HG03103 (cell line): ENCODE measurements around the gene ATP8A2.
"Not testable (repeated sequence)": the region's sequence is repeated elsewhere in the genome, so short reads cannot be mapped to it uniquely, and the experiment has no call there.

Experiments
- ATAC-seq: cut with Tn5 transposase; IDR thresholded peaks from one replicate; pipeline ENCODE4 v1.9.1; 2021; ENCODE audit warnings: low read depth; ENCODE audit not compliant: unreplicated experiment

Gene ATP8A2

GRCh38 chr13:25371875-25372283, at the start of gene ATP8A2:
Gene ATP8A2 (plus strand): TSS chr13:25371974. CDS start chr13:25372213, 239 bp downstream.
- ATAC-seq, result no peak

- no peak for ATAC-seq
Observed at GRCh38 chr13:25324100-25324499, 47.7 kb upstream of the ATP8A2 start.

GRCh38 chr13:25329706-25330105, 42.1 kb upstream of the ATP8A2 start:
- ATAC-seq, result no peak

- ATAC-seq, result no peak
Observed at GRCh38 chr13:25330541-25330940, 41.2 kb upstream of the ATP8A2 start.

- no peak for ATAC-seq
Observed at GRCh38 chr13:25335856-25336255, 35.9 kb upstream of the ATP8A2 start.

- ATAC-seq, result no peak
Observed at GRCh38 chr13:25345576-25345975, 26.2 kb upstream of the ATP8A2 start.

GRCh38 chr13:25347151-25347550, 24.6 kb upstream of the ATP8A2 start:
- ATAC-seq, result no peak

GRCh38 chr13:25351404-25351803, 20.4 kb upstream of the ATP8A2 start:
- no peak for ATAC-seq

GRCh38 chr13:25352230-25352629, 19.5 kb upstream of the ATP8A2 start:
- no peak for ATAC-seq

GRCh38 chr13:25352806-25353205, 19.0 kb upstream of the ATP8A2 start:
- no peak for ATAC-seq

GRCh38 chr13:25353344-25353743, 18.4 kb upstream of the ATP8A2 start:
- ATAC-seq, result no peak

GRCh38 chr13:25354377-25354776, 17.4 kb upstream of the ATP8A2 start:
- ATAC-seq, result no peak

GRCh38 chr13:25360443-25360842, 11.3 kb upstream of the ATP8A2 start:
- not testable (repeated sequence) for ATAC-seq

- no peak for ATAC-seq
Observed at GRCh38 chr13:25365720-25366235, 6.0 kb upstream of the ATP8A2 start.

- no peak for ATAC-seq
Observed at GRCh38 chr13:25371158-25371874, 458 bp upstream of the ATP8A2 start.

GRCh38 chr13:25372284-25373081, 709 bp downstream of the ATP8A2 start:
- ATAC-seq, result no peak

- no peak for ATAC-seq
Observed at GRCh38 chr13:25375727-25376358, 4.1 kb downstream of the ATP8A2 start.

- no peak for ATAC-seq
Observed at GRCh38 chr13:25377244-25377962, 5.6 kb downstream of the ATP8A2 start.

- ATAC-seq, result no peak
Observed at GRCh38 chr13:25378528-25378927, 6.8 kb downstream of the ATP8A2 start.

GRCh38 chr13:25379011-25379410, 7.2 kb downstream of the ATP8A2 start:
- ATAC-seq, result no peak

- no peak for ATAC-seq
Observed at GRCh38 chr13:25380082-25380481, 8.3 kb downstream of the ATP8A2 start.
